OCI-M1 (cell line): ENCODE data around the gene KLHL6.
"Not testable (repeated sequence)": the region's sequence is repeated elsewhere in the genome, so short reads cannot be mapped to it uniquely, and the experiment has no call there.

Experiments used
- DNase-seq: peaks from one replicate; lab custom pipeline; 2025; lab: John Stamatoyannopoulos, UW

Gene KLHL6

GRCh38 chr3:183529185-183529584, 26.3 kb downstream of the KLHL6 start:
- DNase-seq, result no peak

GRCh38 chr3:183528758-183529157, 26.7 kb downstream of the KLHL6 start:
- not testable (repeated sequence) for DNase-seq

- peak; percentile 10 for DNase-seq
Observed at GRCh38 chr3:183527428-183528379, 27.8 kb downstream of the KLHL6 start.

- no peak for DNase-seq
Observed at GRCh38 chr3:183526838-183527427, 28.6 kb downstream of the KLHL6 start.

- DNase-seq, result no peak
Observed at GRCh38 chr3:183524476-183524875, 31.0 kb downstream of the KLHL6 start.

- peak; percentile 41 for DNase-seq
Observed at GRCh38 chr3:183520741-183521556, 34.6 kb downstream of the KLHL6 start.

- DNase-seq, result not testable (repeated sequence)
Observed at GRCh38 chr3:183520295-183520694, 35.2 kb downstream of the KLHL6 start.

GRCh38 chr3:183519891-183520290, 35.6 kb downstream of the KLHL6 start:
- DNase-seq, result no peak

- DNase-seq, result no peak
Observed at GRCh38 chr3:183518491-183519251, 36.8 kb downstream of the KLHL6 start.

GRCh38 chr3:183517607-183518006, 37.9 kb downstream of the KLHL6 start:
- DNase-seq, result no peak

- DNase-seq, result peak; percentile 34
Observed at GRCh38 chr3:183515968-183516851, 39.3 kb downstream of the KLHL6 start.

- no peak for DNase-seq
Observed at GRCh38 chr3:183514021-183514420, 41.5 kb downstream of the KLHL6 start.

GRCh38 chr3:183513046-183513706, 42.3 kb downstream of the KLHL6 start:
- no peak for DNase-seq

- DNase-seq, result not testable (repeated sequence)
Observed at GRCh38 chr3:183511286-183512131, 44.0 kb downstream of the KLHL6 start.

- peak; percentile 1 for DNase-seq
Observed at GRCh38 chr3:183508821-183509220, 46.7 kb downstream of the KLHL6 start.

GRCh38 chr3:183507551-183507950, 48.0 kb downstream of the KLHL6 start:
- no peak for DNase-seq

- DNase-seq, result no peak
Observed at GRCh38 chr3:183506674-183507320, 48.7 kb downstream of the KLHL6 start.

- DNase-seq, result no peak
Observed at GRCh38 chr3:183504597-183504996, 50.9 kb downstream of the KLHL6 start.

- no peak for DNase-seq
Observed at GRCh38 chr3:183503746-183504145, 51.8 kb downstream of the KLHL6 start.
